ENCODE data around the gene OOEP. TPM values are rescaled to one million over a fixed set of nuclear protein-coding genes. Genes with fewer than 3 reads are reported as not detected.

The OOEP gene
- total RNA-seq, 1 donor from 2014 or later: not detected

GRCh38 chr6:73364121-73364520, 5.6 kb downstream of the OOEP start:
- H3K4me2 ChIP-seq: no peak overlapping the region
- H3K4me1 ChIP-seq: no peaks in the 10 kb centered on the region
- peaks cover 6% of the 10 kb centered on the region for H3K27me3 Mint-ChIP-seq (ENCODE audit: insufficient read depth, low read depth)
- no peaks in the 10 kb centered on the region for H3K36me3 ChIP-seq
- no peaks in the 10 kb centered on the region for H3K9me3 Mint-ChIP-seq
- H3F3A ChIP-seq (ENCODE audit: low read depth): no peaks in the 10 kb centered on the region
- H3K27me3 ChIP-seq: no peaks in the 10 kb centered on the region
- no peak overlapping the region for H3K4me3 ChIP-seq
- TF ChIP-seq EZH2phosphoT487 (IDR thresholded peaks at IDR 0.05) (no peak), EZH2 (IDR thresholded peaks at IDR 0.05) (no peak), CTCF (IDR thresholded peaks at IDR 0.05) (no peak)
- no peak overlapping the region for H3K9ac ChIP-seq
- no peaks in the 10 kb centered on the region for H3K9me3 ChIP-seq (ENCODE audit: low read depth)
- H3K27ac ChIP-seq: no peak overlapping the region
- H4K20me1 ChIP-seq (ENCODE audit: low read depth): no peaks in the 10 kb centered on the region
- H3K79me2 ChIP-seq (ENCODE audit: low read depth): no peaks in the 10 kb centered on the region
- H3K4me3 Mint-ChIP-seq: no peak overlapping the region
- peaks cover 5% of the 10 kb centered on the region for H3K4me1 Mint-ChIP-seq
- DNase-seq (ENCODE audit: low spot score): no peak
- H3K27ac Mint-ChIP-seq: no peak overlapping the region
- H3K36me3 Mint-ChIP-seq: no peaks in the 10 kb centered on the region
- no peak overlapping the region for H2AFZ ChIP-seq (replicated peaks)

- Mint-ChIP-seq H3K4me1 (peaks cover 5% of the 10 kb centered on the region), H3K27me3 (ENCODE audit: insufficient read depth, low read depth) (peaks cover 6% of the 10 kb centered on the region), H3K4me3 (no peak overlapping the region), H3K9me3 (no peaks in the 10 kb centered on the region), H3K36me3 (no peaks in the 10 kb centered on the region), H3K27ac (no peak overlapping the region)
- Histone ChIP-seq H3K9ac (no peak overlapping the region), H3K4me3 (no peak overlapping the region), H3K4me2 (no peak overlapping the region), H4K20me1 (ENCODE audit: low read depth) (no peaks in the 10 kb centered on the region), H3K27me3 (no peaks in the 10 kb centered on the region), H2AFZ (replicated peaks) (no peak overlapping the region), H3K9me3 (ENCODE audit: low read depth) (no peaks in the 10 kb centered on the region), H3K36me3 (no peaks in the 10 kb centered on the region), H3K27ac (no peak overlapping the region), H3F3A (ENCODE audit: low read depth) (no peaks in the 10 kb centered on the region), H3K4me1 (no peaks in the 10 kb centered on the region), H3K79me2 (ENCODE audit: low read depth) (no peaks in the 10 kb centered on the region)
- no peak for DNase-seq (ENCODE audit: low spot score)
- no peak for TF ChIP-seq CTCF (IDR thresholded peaks at IDR 0.05)
Observed at GRCh38 chr6:73363537-73363875, 6.2 kb downstream of the OOEP start.

GRCh38 chr6:73362869-73363536, 6.7 kb downstream of the OOEP start:
- Histone ChIP-seq H3K27ac (no peak overlapping the region), H3K4me2 (no peak overlapping the region), H3K9ac (no peak overlapping the region), H3K4me3 (no peak overlapping the region), H4K20me1 (ENCODE audit: low read depth) (no peaks in the 10 kb centered on the region), H3F3A (ENCODE audit: low read depth) (no peaks in the 10 kb centered on the region), H3K36me3 (no peaks in the 10 kb centered on the region), H3K27me3 (no peaks in the 10 kb centered on the region), H2AFZ (replicated peaks) (no peak overlapping the region), H3K9me3 (ENCODE audit: low read depth) (no peaks in the 10 kb centered on the region), H3K4me1 (no peaks in the 10 kb centered on the region), H3K79me2 (ENCODE audit: low read depth) (no peaks in the 10 kb centered on the region)
- Mint-ChIP-seq H3K4me1 (peaks cover 1% of the 10 kb centered on the region), H3K4me3 (no peak overlapping the region), H3K9me3 (no peaks in the 10 kb centered on the region), H3K36me3 (no peaks in the 10 kb centered on the region), H3K27ac (no peak overlapping the region), H3K27me3 (ENCODE audit: insufficient read depth, low read depth) (peaks cover 6% of the 10 kb centered on the region)
- DNase-seq (ENCODE audit: low spot score): no peak
- TF ChIP-seq CTCF (IDR thresholded peaks at IDR 0.05) (no peak), EZH2 (IDR thresholded peaks at IDR 0.05) (no peak), EZH2phosphoT487 (IDR thresholded peaks at IDR 0.05) (no peak)
